Measurements from ENCODE around the gene P3H4.
"Not testable (repeated sequence)": the region's sequence is repeated elsewhere in the genome, so short reads cannot be mapped to it uniquely, and the experiment has no call there.

GRCh38 chr17:41776262-41776900, 35.4 kb downstream of the P3H4 start:
- TF ChIP-seq CTCF, POLR2A (IDR thresholded peaks at IDR 0.05): not testable (repeated sequence)

Data from right lobe of liver (tissue), 4 donors.